Right forelimb (tissue), 1 donor: ENCODE measurements around the gene GAB3.

Experiments
- DNase-seq: peaks from one replicate; pipeline ENCODE4 v3.0.0-alpha.2; 2018

The GAB3 gene, protein sequence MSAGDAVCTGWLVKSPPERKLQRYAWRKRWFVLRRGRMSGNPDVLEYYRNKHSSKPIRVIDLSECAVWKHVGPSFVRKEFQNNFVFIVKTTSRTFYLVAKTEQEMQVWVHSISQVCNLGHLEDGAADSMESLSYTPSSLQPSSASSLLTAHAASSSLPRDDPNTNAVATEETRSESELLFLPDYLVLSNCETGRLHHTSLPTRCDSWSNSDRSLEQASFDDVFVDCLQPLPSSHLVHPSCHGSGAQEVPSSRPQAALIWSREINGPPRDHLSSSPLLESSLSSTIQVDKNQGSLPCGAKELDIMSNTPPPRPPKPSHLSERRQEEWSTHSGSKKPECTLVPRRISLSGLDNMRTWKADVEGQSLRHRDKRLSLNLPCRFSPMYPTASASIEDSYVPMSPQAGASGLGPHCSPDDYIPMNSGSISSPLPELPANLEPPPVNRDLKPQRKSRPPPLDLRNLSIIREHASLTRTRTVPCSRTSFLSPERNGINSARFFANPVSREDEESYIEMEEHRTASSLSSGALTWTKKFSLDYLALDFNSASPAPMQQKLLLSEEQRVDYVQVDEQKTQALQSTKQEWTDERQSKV

DNA sequence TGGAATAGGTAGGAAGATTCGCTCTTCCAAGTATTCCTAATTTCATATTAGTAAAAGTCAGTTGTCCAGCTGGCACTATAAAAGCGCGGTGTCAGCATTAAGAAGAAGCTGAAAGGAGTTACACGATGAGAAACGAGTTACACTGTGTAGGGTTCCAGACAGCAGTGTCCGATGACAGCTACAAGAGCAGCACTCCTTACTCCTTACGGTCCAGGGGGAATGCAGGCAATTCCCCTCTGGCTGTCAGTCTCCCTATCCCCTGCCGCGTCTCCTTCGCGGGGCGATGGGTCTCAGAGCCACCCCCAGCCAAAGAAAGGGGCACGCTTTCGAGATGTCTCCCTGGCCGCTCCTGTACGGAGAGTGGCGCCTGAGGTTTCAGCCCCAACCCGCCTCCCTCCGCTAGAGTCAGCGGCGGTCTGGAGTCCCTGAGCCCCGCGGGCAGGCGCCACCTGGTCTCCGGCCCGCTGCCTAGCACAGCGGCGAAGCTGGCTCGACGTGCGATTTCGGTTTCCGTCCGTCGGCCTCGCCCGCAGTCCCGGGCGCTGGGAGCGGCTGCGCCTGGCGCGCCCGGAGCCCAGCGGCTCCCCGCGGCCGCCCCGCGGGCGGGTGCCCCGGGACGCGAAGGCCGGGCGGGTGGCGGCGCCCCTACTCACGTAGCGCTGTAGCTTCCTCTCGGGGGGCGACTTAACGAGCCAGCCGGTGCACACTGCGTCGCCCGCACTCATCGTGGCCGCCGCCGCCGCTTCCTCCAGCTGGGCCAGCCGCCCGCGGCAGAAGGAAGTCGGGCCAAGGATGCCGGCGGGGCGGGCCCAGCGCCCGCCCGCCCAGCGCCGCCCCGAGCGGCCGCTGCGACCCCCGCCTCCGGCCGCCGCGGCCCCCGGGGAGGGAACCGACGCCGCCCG is at the start of gene GAB3:
Gene GAB3 (minus strand): TSS at position 777 of the 902 bp plus-strand sequence. CDS start 52 bp downstream, at position 725.
- DNase-seq: peak; percentile 54

DNA sequence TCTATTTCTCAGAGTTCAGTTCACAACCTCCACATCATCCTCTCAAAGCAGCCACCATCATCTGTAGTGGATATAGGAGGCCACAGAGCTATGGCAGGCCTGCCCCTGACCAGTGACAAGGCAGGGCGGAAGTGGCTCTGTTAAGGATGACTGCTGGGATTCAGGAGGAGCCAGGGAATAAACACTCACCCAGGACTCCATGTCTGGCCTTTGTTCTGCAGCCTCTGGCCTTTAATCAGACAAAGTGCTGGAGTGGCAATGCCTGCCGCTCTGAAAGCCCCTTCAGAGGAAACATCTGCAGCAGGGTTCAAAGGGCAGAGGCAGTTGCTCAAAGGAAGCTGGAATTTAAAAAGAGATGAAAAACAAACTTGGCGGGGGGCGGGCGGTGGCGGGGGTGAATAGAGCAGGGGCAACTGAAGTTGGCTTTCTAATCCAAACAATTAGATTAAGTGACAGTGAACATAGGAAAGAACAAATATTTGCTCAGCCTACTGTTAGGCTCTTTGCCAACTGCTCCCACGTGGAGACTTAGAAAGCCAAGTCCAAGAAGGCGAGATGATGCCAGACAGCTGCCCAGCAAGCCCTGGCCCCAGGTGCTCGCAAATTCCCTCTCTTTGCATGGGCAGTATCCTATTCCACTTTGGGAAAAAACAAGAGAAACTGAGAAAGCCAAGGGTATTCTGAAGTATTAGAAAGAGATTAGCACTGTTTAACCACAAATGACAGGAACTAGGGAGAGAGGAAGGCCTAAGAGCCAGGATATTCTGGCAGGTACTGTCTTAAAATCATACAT is 48.9 kb upstream of the GAB3 start:
- no peak for DNase-seq

DNA sequence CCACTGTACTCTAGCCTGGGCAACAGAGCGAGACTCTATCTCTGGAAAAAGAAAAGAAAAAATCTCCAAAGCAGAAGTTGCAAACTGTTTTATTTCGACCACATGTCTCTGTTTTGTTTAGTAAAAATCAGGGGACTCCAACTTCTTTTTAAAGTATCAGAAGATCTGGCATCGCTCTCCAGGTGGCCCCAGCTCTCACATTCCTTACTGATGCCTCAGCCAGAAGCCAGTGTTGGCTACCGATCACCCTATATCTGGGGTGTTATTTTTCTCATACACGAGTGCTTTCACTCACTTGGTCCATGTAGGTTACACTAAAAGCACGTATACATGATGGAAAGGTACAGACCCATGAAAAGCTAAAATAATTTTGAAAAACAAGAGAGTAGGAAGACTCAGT is 46.1 kb upstream of the GAB3 start:
- no peak for DNase-seq

DNA sequence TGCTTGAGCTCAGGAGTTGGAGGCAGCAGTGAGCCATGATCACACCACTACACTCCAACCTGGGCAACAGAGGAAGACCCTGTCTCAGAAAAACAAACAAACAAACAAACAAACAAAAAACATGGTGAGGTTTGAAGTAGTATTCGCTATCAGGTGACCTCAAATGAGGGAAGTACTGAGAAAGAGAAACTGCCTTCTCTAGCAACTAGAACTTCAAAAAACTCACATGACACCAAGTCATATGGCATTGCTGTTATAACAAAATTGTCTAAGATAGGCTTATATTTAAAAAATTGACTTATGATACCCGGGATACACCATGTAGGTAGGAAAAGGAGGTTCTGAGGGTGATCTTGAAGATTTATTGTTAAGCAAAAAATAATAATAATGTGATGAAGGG is 44.1 kb upstream of the GAB3 start:
- no peak for DNase-seq

DNA sequence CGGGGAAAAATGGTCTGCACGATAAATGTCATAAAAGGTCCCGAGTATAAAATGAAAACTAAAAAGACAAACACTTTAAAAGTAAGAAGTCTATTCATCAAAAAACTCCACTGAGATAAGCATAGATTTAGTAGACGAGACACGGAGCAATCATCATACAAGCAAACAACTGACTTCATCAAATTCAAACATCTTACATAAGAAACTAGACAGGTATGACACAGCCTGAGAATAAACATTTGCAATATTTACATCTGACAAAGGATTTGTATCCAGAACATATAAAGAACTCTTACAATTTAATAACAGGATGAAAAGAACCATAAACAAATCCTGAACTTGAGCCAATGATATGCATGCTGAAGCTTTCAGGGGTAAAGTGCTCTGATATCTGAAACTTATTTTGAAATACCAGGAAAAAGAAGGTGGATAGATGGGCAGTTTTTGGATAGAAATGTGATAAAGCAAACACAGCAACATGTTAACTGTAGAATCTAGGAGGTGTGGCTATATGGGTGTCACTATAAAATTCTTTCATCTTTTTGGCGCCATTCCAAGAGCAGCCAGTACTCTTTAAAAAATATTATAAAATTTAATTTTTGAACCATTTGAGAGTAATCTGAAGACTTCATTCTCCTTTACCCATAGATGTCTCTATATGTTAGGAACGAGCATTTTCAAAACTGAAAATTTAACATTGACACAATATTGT is 42.4 kb upstream of the GAB3 start:
- no peak for DNase-seq

DNA sequence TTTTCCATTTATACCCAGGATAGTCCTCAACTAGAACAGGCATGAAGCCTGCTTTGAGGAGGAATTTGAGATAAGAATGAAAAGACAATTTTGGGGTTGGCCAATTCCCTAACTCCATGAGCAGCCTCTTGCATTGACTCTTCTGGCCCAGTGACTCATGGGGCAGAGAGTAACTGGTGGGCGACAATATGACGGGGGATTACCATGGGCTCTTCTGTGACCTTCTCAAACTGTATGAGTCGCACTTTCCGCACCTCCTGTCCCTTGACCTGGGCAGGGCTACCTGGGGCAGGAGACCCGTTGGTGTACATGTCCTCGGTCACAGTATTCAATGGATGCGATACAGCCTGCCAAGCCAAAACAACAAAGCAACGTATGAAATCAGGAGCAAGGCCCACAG is 41.1 kb upstream of the GAB3 start:
- no peak for DNase-seq

DNA sequence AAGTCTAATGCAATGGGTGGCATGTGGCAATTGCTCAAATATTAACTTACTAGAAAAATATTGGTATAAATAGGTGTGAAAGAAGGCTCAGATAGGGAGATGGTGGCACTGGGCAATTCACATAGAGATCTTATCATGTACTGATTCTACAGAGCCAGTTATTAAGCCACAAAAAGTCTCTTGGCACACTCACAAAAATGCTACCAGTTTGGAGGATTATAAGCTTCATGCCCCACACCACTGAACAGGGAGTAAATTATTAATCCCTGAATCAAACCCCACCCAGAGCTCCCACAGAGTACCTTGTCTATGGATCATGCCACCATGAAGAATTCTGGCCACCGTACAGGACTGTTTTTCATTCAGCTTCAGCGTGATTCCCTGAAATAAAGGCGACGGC is 40.6 kb upstream of the GAB3 start:
- DNase-seq: no peak

DNA sequence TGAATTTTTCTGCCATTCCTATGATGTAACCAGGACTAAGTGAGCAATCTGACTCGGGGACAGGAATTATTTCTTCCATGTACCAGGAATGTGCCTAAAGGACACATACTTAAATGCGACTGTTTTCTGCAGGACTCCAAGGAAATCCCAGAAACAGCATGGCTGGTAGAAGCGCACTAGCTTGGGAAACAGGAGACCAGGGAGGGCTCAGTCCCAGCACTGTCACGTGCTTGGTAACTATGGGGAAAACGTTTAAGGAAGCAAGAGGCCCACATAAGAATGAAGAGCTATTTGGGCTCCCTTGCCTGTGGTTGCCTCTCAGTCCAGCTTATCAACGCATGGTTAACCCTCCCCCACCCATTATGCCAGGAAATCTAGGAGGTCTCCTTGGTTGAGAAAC is 34.8 kb upstream of the GAB3 start:
- DNase-seq: no peak

DNA sequence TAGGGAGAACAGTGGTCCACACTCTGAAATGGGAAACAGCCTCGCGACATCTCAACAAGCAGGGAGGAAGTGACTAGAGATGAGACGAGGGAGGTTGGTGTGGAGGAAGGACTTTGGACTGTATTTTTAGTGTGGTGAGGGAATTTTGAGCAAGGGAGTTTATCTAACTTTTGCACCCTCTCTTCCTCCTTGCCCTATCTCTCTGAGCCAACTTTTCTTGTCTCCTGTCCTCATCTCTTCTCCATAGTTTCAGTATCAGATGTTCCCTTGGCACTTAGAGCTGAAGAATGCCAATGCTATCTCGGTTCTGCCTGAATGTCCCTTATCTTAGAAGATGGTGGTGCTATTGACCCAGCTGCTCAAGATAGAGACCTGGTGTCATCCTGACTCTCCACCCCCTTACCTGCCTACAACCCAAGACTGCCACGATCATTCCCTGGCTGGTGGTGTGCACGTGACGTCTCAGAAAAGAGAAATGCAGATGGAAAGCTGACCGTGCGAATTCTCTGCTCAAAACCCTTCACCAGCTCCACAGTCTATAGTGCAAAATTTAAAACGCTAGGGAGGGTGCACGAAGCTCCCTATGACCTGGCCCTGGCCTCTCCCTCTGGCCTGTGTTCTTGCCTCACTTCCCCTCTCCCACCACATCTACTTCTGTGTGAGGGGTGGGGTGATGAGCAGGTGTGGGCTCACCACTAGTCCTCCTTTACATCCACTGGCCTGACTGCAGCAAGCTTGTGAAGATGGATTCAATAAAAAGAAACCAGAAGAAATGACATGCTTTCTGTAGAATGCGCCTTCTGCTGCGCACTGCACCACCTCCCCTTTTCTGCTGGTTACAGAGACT is 33.5 kb upstream of the GAB3 start:
- DNase-seq: no peak

DNA sequence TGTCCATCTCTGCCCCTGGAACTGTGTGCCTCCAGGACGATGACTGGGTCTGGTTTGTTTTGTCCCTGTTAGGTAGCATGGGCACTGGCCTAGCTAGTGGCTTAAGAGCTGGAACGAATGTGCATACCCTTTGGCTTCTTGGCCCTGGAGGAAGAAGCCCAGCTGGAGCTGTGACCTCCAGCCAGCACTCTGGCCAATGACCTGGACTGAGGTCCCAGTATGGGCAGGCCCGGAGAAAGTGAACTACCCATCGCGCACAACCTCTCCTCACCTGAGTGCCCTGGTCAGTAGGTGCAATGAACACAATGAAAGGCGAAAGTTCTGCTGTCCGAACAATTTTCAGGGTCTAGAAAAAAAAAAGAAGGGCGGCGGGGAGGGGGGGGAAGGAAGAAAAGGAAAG is 30.1 kb upstream of the GAB3 start:
- no peak for DNase-seq

DNA sequence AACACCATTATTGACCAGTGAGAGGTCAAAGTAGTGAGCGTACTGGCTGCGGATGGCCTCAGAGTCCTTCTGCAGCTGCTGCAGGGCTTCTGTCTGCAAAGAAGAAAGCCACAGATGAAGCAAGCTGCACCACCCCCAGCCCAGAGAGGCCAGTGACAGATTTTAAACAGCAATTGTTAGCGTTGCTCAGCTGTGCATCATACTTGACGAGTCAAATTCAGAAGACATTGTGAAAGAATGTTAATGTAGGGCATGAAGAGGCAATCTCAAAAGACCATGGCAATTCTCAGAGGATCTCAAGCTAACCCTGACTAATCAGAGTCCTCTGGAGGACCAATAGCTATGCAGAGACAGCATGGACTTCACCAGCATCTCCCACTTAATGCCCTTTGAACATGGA is 28.4 kb upstream of the GAB3 start:
- no peak for DNase-seq

DNA sequence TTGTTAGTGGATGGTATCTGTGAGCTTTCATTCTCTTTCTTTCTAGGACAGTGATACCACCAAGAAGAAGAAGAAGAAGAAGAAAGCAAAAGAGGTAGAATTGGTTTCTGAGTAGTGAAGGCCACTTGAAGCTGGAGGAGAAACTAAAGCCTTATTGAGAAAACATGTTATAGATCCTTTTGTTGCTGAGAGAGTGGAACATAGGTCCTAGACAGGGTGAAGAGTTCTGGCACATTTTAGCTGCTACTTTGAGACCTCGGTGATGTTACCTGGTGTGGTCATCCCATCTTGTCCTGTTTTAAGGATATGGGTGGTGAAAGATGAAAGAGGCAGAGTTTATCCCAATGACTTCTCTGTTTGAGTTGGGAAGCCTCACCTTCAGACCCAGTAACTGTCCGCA is 25.9 kb upstream of the GAB3 start:
- DNase-seq: no peak

DNA sequence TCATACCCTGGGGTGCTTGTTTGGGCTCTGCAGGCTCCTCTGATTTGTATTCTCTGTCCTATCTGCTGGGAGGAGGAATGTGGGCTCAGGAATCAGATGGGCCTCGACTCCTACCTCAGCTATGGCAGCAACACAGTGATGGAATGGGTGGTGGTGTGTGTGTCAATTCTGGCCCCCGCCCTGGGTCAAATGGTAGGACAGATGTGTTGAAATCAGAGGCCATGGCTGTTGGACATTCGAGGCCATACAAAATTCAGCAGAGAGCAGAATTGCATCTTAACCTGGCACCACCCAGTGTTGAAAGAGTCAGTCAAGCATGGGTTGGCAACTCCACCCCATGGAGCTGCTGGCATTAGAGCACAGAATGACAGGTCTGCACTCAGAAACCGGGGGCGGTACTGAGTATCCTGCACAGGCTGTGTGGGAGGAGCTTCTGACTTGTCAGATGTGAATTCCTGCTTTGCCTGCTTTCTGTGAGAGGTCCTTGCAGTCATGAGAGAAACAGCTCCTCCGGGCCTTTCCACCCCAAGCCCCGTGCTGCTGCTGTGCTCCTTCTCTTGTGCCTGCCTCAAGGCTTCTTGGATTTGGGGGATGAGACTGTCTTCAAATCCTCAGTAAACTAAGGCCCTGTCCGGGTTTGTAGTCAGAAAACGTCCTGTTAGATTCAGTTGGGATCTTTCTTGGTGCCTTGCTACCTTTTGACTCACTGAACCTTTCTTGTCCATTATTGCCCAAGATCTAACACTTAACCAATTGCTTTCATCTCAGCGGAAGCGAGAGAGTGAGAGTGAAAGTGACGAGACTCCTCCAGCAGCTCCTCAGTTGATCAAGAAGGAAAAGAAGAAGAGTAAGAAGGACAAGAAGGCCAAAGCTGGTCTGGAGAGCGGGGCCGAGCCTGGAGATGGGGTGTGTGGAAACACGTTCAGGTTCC is 24.8 kb upstream of the GAB3 start:
- no peak for DNase-seq

DNA sequence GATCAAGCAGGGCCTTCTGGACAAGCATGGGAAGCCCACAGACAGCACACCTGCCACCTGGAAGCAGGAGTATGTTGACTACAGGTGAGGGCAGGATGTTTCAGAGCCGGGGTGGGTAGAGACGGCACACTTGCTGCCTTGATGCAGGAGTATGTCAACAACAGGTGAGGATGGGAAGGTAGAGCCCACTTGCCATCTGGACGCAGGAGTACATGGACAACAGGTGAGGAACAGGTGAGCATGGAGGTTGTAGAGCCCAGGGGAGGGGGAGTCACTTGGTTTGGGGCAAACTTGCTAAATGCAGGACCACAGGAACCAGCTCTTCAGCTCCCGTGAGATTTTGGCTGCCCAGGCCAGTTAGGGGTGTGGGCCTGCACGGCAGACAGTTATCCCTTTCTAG is 23.7 kb upstream of the GAB3 start:
- DNase-seq: no peak

DNA sequence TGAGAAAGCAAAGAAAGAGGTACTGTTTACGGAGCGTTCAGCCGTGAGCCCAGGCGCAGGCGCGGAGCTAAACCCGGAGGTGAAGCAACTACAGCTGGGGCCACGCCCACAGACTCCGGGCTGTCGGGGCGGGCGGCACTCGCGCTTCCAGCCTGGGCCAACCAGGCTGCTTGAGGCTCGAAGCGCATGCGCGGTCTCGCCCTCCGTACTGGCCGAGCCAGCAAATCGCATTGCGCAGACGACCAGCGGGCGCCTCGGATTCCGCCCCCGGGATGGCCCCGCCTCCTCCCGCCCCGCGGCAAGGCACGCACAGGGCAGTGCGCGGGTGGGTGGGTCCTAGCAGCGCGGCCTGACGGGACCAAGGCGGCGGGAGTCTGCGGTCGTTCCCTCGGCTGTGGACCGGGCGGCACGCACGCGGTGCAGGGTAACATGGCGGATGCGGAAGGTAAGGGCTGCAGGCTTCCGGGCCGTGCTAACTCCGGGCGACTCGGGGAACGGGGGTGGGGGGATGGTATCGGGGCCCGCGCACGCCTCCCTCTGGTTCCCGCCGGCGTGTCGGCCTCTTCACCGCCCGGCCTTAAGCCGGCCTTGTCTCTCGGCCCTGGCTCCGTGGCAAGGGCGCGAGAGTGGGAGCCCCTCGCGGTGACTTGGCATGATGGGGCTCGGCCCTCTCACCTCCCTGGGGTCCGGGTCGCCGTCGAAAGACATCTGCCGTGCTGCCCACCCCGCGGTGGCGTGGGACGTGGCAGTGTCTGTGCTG is 11.8 kb upstream of the GAB3 start, which contains the start of gene DKC1:
Gene DKC1 (plus strand): TSS at position 328 of the 760 bp plus-strand sequence. CDS start 102 bp downstream, at position 430.
- DNase-seq: peak; percentile 93

DNA sequence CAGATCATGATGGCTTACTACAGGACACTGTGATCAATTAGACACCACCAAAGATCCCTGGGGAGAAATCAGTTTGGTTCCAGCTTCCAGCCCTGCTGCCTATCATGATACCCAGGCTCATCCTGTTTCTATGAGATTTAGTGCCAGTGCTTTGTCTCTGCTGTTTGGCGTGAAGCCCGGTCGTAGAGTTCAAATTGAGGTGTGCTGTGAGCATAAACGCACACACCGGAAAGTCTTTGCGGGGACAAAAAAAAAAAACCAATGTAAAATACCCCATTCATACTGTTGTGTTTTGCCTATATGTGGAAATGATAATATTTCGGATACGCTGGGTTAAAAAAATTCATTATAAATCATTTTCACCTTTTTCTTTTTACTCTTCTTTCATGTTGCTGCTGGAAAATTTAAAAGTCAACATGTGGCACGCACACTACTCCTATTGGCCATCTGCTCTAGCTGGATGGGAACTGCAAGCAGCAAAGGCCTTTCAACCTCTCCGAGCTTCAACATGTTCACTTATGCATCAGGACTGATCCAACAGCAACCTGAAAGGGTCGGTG is 11.2 kb upstream of the GAB3 start:
- DNase-seq: no peak

DNA sequence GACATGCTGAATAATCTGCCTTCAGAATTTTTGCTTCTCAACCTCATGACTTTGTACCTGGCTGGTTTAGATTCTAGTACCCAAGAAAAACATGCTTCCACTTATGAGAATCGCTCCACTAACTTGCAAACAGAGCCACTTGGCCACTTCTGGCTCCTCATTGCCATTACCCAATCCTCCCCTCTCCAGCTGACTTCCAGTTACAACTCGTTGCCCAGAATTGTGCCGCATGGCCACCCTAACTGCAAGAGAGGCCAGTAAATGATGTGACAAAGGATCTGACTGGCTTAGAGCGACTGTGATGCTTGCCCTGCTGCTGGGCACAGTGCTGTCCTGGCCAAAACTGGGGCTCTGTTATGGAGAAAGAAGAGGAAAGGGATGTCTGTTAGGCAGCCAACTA is 7.8 kb upstream of the GAB3 start:
- no peak for DNase-seq

DNA sequence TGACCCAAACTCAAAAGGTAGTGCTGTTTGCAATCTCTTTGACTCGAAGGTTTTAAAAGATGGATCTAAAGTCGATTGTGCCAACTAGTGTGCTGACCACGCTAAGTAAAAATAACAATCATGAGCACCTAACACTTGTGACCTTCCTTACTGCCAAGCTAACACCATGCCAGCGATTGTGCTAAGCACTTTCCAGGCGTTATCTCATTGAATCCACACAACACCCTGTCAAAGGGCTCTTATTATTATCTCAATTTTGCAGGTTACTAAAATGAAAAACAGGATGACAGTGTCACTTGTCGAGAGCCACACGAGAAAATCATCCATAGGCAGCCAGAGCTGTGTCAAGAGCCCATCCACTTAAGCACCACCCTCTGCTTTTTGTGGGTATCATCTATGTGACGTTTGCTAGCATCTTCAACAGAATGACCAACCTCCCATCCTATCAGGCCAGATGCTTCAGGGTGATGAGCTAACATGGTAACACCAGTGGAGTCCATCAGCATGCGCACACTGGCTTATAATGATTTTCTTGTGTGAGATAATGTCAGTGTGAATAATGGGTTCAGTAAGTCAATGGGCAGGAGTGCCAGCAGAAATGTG is 893 bp upstream of the GAB3 start:
- no peak for DNase-seq
